GM18505 (cell line): ENCODE data around the gene IL9.

Experiments
- ATAC-seq: cut with Tn5 transposase; IDR thresholded peaks from one replicate; pipeline ENCODE4 v1.9.1; 2021; ENCODE audit not compliant: unreplicated experiment
- POLR2A ChIP-seq: IDR thresholded peaks from 4 replicates; pipeline ENCODE4 v1.6.1; 2011; ENCODE audit warnings: borderline replicate concordance; ENCODE audit not compliant: insufficient read depth, insufficient read length; ENCODE audit errors: extremely low read depth

The IL9 gene

GRCh38 chr5:135915466-135916001 lies 19.9 kb upstream of the IL9 start:
- no peak for ATAC-seq
- TF ChIP-seq POLR2A = no peak

GRCh38 chr5:135913713-135914626 lies 18.3 kb upstream of the IL9 start:
- ATAC-seq = no peak
- no peak for TF ChIP-seq POLR2A

GRCh38 chr5:135905144-135905543 lies 9.5 kb upstream of the IL9 start:
- ATAC-seq = no peak
- no peak for TF ChIP-seq POLR2A

GRCh38 chr5:135901633-135902032 lies 6.0 kb upstream of the IL9 start:
- no peak for ATAC-seq
- TF ChIP-seq POLR2A = no peak

GRCh38 chr5:135900276-135900675 lies 4.6 kb upstream of the IL9 start:
- no peak for ATAC-seq
- TF ChIP-seq POLR2A = no peak

GRCh38 chr5:135898651-135899050 lies 3.0 kb upstream of the IL9 start:
- no peak for TF ChIP-seq POLR2A
- no peak for ATAC-seq

- ATAC-seq = no peak
- no peak for TF ChIP-seq POLR2A
Measured at GRCh38 chr5:135894789-135895188, 852 bp downstream of the IL9 start.

- TF ChIP-seq POLR2A = no peak
- ATAC-seq = no peak
Measured at GRCh38 chr5:135894276-135894675, 1.4 kb downstream of the IL9 start.

GRCh38 chr5:135891791-135892190 lies 3.9 kb downstream of the IL9 start:
- ATAC-seq = no peak
- TF ChIP-seq POLR2A = no peak

GRCh38 chr5:135891268-135891667 lies 4.4 kb downstream of the IL9 start:
- no peak for ATAC-seq
- TF ChIP-seq POLR2A = no peak

GRCh38 chr5:135890867-135891266 lies 4.8 kb downstream of the IL9 start:
- no peak for TF ChIP-seq POLR2A
- peak; percentile 46 for ATAC-seq

GRCh38 chr5:135890296-135890695 lies 5.3 kb downstream of the IL9 start:
- ATAC-seq = no peak
- no peak for TF ChIP-seq POLR2A

GRCh38 chr5:135887881-135888614 lies 7.6 kb downstream of the IL9 start:
- no peak for ATAC-seq
- TF ChIP-seq POLR2A = no peak

- ATAC-seq = peak; percentile 74
- no peak for TF ChIP-seq POLR2A
Measured at GRCh38 chr5:135887447-135887864, 8.2 kb downstream of the IL9 start.

- TF ChIP-seq POLR2A = no peak
- no peak for ATAC-seq
Measured at GRCh38 chr5:135886136-135886535, 9.5 kb downstream of the IL9 start.

- no peak for ATAC-seq
- TF ChIP-seq POLR2A = no peak
Measured at GRCh38 chr5:135885031-135885430, 10.6 kb downstream of the IL9 start.
